ENCODE measurements around the gene RPAP2.

- TF ChIP-seq CTCF (conservative IDR thresholded peaks at IDR 0.05; ENCODE audit: low read depth, low read length) (no peak), EZH2 (IDR thresholded peaks at IDR 0.05; ENCODE audit: borderline replicate concordance, low read depth, low read length, poor library complexity, severe bottlenecking) (no peak)
These were observed 23.9 kb upstream of the RPAP2 start for GRCh38 chr1:92274939-92275338.

All from A673 (cell line).